ENCODE results near the gene H2BW1. TPM values are rescaled to one million over a fixed set of nuclear protein-coding genes. Genes with fewer than 3 reads are reported as not detected.
"Not testable (repeated sequence)": the region's sequence is repeated elsewhere in the genome, so short reads cannot be mapped to it uniquely, and the experiment has no call there.

The H2BW1 gene
- total RNA-seq, 1 donor from 2014 or later: not detected

GRCh38 chrX:104008831-104009230 is 4.7 kb downstream of the H2BW1 start:
- H3K36me3 ChIP-seq (ENCODE audit: control insufficient read depth in 3 of 3, insufficient read depth in 3 of 3, low read length in 3 of 3): no peaks in the 10 kb centered on the region
- H3K27ac ChIP-seq (ENCODE audit: low read depth, low read length): no peak overlapping the region
- H3K4me3 ChIP-seq (ENCODE audit: low read length in 3 of 3): no peak overlapping the region
- H3K27me3 ChIP-seq (ENCODE audit: control insufficient read depth in 3 of 3, insufficient read depth in 3 of 3, low read length in 3 of 3): peaks cover 0 to 4% (median 0%) of the 10 kb centered on the region in 3 donors
- no peak overlapping the region for H3K9ac ChIP-seq (ENCODE audit: low read depth in 1 of 3, low read length in 3 of 3)
- peaks cover 0 to 11% (median 0%) of the 10 kb centered on the region in 3 donors for H3K9me3 ChIP-seq (ENCODE audit: control insufficient read depth in 3 of 3, low read length in 3 of 3)
- H3K4me1 ChIP-seq (ENCODE audit: control insufficient read depth in 3 of 3, insufficient read depth in 3 of 3, low read length in 3 of 3): no peaks in the 10 kb centered on the region

GRCh38 chrX:103999234-103999633 is 14.3 kb downstream of the H2BW1 start:
- H3K36me3 ChIP-seq (ENCODE audit: control insufficient read depth in 3 of 3, insufficient read depth in 3 of 3, low read length in 3 of 3): no peaks in the 10 kb centered on the region
- no peaks in the 10 kb centered on the region for H3K9me3 ChIP-seq (ENCODE audit: control insufficient read depth in 3 of 3, low read length in 3 of 3)
- no peak overlapping the region for H3K9ac ChIP-seq (ENCODE audit: low read depth in 1 of 3, low read length in 3 of 3)
- H3K4me1 ChIP-seq (ENCODE audit: control insufficient read depth in 3 of 3, insufficient read depth in 3 of 3, low read length in 3 of 3): no peaks in the 10 kb centered on the region
- no peak overlapping the region for H3K4me3 ChIP-seq (ENCODE audit: low read length in 3 of 3)
- H3K27ac ChIP-seq (ENCODE audit: low read depth, low read length): no peak overlapping the region
- peaks cover 0 to 12% (median 2%) of the 10 kb centered on the region in 3 donors for H3K27me3 ChIP-seq (ENCODE audit: control insufficient read depth in 3 of 3, insufficient read depth in 3 of 3, low read length in 3 of 3)

GRCh38 chrX:103983508-103983907 is 30.0 kb downstream of the H2BW1 start:
- H3K36me3 ChIP-seq (ENCODE audit: control insufficient read depth in 3 of 3, insufficient read depth in 3 of 3, low read length in 3 of 3); H3K27ac ChIP-seq (ENCODE audit: low read depth, low read length); H3K9ac ChIP-seq (ENCODE audit: low read depth in 1 of 3, low read length in 3 of 3); H3K9me3 ChIP-seq (ENCODE audit: control insufficient read depth in 3 of 3, low read length in 3 of 3); H3K27me3 ChIP-seq (ENCODE audit: control insufficient read depth in 3 of 3, insufficient read depth in 3 of 3, low read length in 3 of 3); H3K4me1 ChIP-seq (ENCODE audit: control insufficient read depth in 3 of 3, insufficient read depth in 3 of 3, low read length in 3 of 3); H3K4me3 ChIP-seq (ENCODE audit: low read length in 3 of 3): not testable (repeated sequence)

GRCh38 chrX:103962411-103963278 is 50.9 kb downstream of the H2BW1 start, which contains the start of gene TMSB15B:
TSS of gene TMSB15B (plus strand) at chrX:103962627.
- not testable (repeated sequence) for H3K9me3 ChIP-seq (ENCODE audit: control insufficient read depth in 3 of 3, low read length in 3 of 3)

More at GRCh38 chrX:103962411-103963278, 50.9 kb downstream of the H2BW1 start, which contains the start of gene TMSB15B:
- H3K9ac ChIP-seq (ENCODE audit: low read depth in 1 of 3, low read length in 3 of 3); H3K4me1 ChIP-seq (ENCODE audit: control insufficient read depth in 3 of 3, insufficient read depth in 3 of 3, low read length in 3 of 3); H3K36me3 ChIP-seq (ENCODE audit: control insufficient read depth in 3 of 3, insufficient read depth in 3 of 3, low read length in 3 of 3); H3K27ac ChIP-seq (ENCODE audit: low read depth, low read length); H3K4me3 ChIP-seq (ENCODE audit: low read length in 3 of 3); H3K27me3 ChIP-seq (ENCODE audit: control insufficient read depth in 3 of 3, insufficient read depth in 3 of 3, low read length in 3 of 3): not testable (repeated sequence)

Other genes starting within 250 kb of the H2BW1 start
- gene PLP1, start 236.9 kb downstream of the H2BW1 start, total RNA-seq: 41.8 TPM
- 19.8 TPM for gene RAB9B, start 181.5 kb downstream of the H2BW1 start, total RNA-seq
- gene TMSB15B, start 51.1 kb downstream of the H2BW1 start, total RNA-seq: 5.2 TPM
- gene H2BW2, start 26.2 kb upstream of the H2BW1 start, total RNA-seq: not detected
- 7.8 TPM for gene TMSB15C, start 62.5 kb upstream of the H2BW1 start, total RNA-seq
- 0.52 TPM for gene ZCCHC18, start 98.8 kb upstream of the H2BW1 start, total RNA-seq
- 10.4 TPM for gene SLC25A53, start 143.3 kb upstream of the H2BW1 start, total RNA-seq
- gene FAM199X, start 152.7 kb upstream of the H2BW1 start, total RNA-seq: 14.6 TPM
- not detected for gene ESX1, start 241.2 kb upstream of the H2BW1 start, total RNA-seq

Data from skeletal muscle tissue (tissue), 4 donors.